AG04450 (cell line): ENCODE measurements around the gene GPSM1. TPM values are rescaled to one million over a fixed set of nuclear protein-coding genes. Genes with fewer than 3 reads are reported as not detected.

Experiments
- CTCF ChIA-PET: fragments of 300-600, 350-600 bp; formaldehyde crosslinking; extraction: SDS; loops from one replicate; lab custom pipeline; 2022; ENCODE audit warnings: antibody characterized with exemption, inconsistent platforms; lab: Charles Lee
- POLR2A ChIA-PET: fragments of 350-600 bp; formaldehyde crosslinking; extraction: SDS; loops from one replicate; lab custom pipeline; 2021; ENCODE audit warnings: antibody characterized with exemption, inconsistent platforms; lab: Yijun Ruan, JAX
- DNase-seq: peaks from one replicate; pipeline ENCODE4 v3.0.0-alpha.2; 2011; ENCODE audit warnings: low read depth, low spot score
- H3K27ac ChIP-seq: one replicate; pipeline ENCODE4 v1.5.1; 2012; ENCODE audit warnings: low read depth, low read length, control low read depth
- H3K27me3 ChIP-seq: one replicate; pipeline ENCODE4 v1.6.0; 2012; ENCODE audit warnings: low read length; ENCODE audit not compliant: control insufficient read depth, insufficient read depth
- H3K4me3 ChIP-seq: 2 replicates; pipeline ENCODE4 v1.5.1; 2011; ENCODE audit warnings: mild to moderate bottlenecking, low read depth, low read length, control low read depth
- H3K9me3 ChIP-seq: 2 replicates; pipeline ENCODE4 v1.5.1; 2012; ENCODE audit warnings: low read length; ENCODE audit not compliant: control insufficient read depth, insufficient read depth
- CTCF ChIP-seq: IDR thresholded peaks from 2 replicates; pipeline ENCODE4 v1.5.1; 2011; ENCODE audit warnings: low read depth, low read length, control low read depth, inconsistent platforms
- polyA plus RNA-seq: library from polyadenylated mRNA; depleted of rRNA; stranded (reverse); fragments of >200 nt; gene quantifications from 2 replicates; pipeline ENCODE4 v1.2.3, GENCODE V29; 2011

The GPSM1 gene
- polyA plus RNA-seq, 1 experiment: 22.5 TPM

DNA sequence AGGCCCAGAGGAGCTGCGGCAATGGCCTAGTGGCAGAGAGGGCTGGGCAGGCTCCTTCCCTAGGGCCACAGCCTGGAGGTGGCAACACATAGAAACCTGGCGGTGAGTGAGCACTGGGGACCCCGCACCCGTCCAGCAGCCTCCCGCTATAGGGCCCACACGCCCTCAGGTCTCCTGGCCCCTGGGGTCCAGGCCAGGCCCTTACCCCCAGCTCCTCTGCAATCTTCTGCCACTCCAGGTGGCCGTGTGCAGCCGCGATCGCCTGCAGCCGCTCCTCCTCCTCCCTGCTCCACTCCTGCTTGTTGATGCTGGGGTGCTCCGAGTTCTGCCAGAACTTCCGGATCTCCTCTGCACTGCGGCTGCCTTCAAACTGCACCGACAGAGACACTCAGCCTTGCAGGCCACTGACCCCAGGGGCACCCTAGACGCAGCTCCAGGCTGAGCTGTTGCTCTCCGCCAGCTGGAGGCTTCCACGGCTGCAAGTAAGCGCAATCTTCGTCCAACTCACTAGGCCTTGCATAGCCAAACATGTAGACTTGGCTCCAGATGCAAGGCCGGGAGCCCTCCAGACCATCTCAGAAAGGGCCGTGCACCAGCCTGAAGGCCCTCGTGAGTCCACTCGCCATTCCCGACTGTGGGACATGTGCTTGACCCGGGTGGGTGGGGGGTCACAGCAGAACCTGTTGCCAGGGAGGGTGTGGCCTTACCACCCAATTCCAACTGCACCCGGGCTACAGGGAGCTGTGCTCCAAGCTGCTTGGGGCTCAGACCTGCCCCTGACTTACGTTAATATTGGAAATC lies 64.6 kb downstream of the GPSM1 start:
- CTCF ChIA-PET: interaction anchor here (1.3 kb wide), 1 partner anchor 9 kb away, joined by 5 read pairs; no protein-coding TSS in a partner anchor
- no peak overlapping the region for H3K4me3 ChIP-seq
- H3K9me3 ChIP-seq: no peaks in the 10 kb centered on the region; the same call in 1 of the 2 replicates
- no peak for DNase-seq
- H3K27me3 ChIP-seq: no peaks in the 10 kb centered on the region
- POLR2A ChIA-PET: no interaction called here
- no peak for TF ChIP-seq CTCF
- H3K27ac ChIP-seq: no peak overlapping the region

- POLR2A ChIA-PET: no interaction called here
- no peak overlapping the region for H3K27ac ChIP-seq
- TF ChIP-seq CTCF: no peak
Measured at GRCh38 chr9:136392538-136393449, 65.5 kb downstream of the GPSM1 start.

GRCh38 chr9:136393531-136393930 lies 66.2 kb downstream of the GPSM1 start:
- Histone ChIP-seq H3K9me3 (no peaks in the 10 kb centered on the region; the same call in 1 of the 2 replicates), H3K4me3 (no peak overlapping the region), H3K27ac (peak overlapping the region; percentile 11), H3K27me3 (no peaks in the 10 kb centered on the region)
- ChIA-PET POLR2A (no interaction called here), CTCF (no interaction called here)
- DNase-seq: no peak
- TF ChIP-seq CTCF: no peak

More at GRCh38 chr9:136392538-136393449, 65.5 kb downstream of the GPSM1 start:
- Histone ChIP-seq H3K9me3 (no peaks in the 10 kb centered on the region; the same call in 1 of the 2 replicates), H3K4me3 (no peak overlapping the region), H3K27me3 (no peaks in the 10 kb centered on the region)
- CTCF ChIA-PET: no interaction called here
- no peak for DNase-seq

DNA sequence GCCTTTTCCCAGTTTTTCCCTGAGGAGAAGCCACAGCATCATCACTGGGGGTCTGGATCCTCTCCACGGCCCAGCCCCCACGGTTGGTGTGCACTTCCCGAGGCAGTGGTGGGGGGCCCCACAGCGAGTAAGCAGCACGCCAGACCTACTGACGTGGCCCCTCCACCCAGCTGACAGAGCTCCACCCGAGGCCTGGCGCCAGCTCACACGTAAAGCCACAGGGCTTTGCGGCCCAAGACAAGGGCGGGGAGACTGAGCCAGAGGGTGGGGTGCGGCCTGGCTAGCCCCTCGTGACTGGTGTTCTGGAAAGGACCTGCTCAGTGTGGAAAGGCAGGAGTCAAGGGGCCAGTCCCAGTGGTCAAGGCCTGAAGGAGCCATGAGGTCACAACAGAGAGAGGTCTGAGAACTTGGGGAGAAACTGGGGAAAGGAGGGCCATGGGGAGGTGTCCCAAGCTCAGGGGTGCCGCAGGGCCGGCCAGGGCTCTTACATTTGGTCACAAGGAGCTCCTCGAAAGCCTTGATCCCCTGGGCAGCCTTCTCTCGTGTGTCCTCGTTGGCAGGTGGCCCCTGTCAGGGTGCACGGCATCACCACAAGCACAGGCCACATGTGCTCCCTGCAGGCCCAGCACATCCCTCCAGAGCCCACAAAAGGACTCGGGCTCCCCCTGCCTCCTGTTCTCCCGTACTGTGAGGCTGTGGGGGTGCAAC lies 67.1 kb downstream of the GPSM1 start:
- no peaks in the 10 kb centered on the region for H3K27me3 ChIP-seq
- no peak overlapping the region for H3K27ac ChIP-seq
- no peak overlapping the region for H3K4me3 ChIP-seq
- H3K9me3 ChIP-seq: no peaks in the 10 kb centered on the region; the same call in 1 of the 2 replicates
- ChIA-PET CTCF (no interaction called here), POLR2A (no interaction called here)
- no peak for DNase-seq
- no peak for TF ChIP-seq CTCF
